Measurements from ENCODE around the gene EFEMP2.

Gene EFEMP2

DNA sequence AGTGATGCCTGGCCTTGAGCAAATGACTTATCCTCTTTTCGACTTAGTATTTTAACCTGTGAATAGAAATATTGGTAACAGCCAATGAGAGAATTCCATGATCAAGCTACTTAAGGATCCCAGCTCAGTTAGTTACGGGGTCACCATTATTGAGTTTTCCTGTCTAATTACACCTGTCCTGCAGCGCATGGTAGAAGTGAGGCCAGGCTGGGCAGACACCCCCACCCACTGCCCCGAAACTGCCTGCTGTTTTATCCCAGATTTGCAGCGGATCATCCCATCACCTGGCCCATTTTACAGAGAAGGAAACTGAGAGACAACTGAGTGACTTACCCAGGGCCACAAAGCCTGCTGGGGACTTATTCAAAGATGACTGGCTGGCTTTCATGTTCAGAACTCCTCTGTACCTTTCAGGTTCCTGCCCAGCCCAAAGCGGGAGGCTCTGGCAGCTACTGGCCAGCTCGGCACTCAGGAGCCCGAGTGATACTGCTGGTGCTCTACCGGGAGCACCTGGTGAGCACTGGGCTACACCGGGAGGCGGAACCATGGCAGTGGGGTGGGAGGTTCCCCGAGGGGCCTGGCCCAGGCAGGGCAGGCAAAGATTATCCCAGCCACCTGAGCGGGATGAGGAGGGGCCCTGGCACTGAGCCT, 10.9 kb downstream of the EFEMP2 start:
- no peak for TF ChIP-seq Cebpa-rat (IDR thresholded peaks at IDR 0.05)
- peak overlapping the region; percentile 91 for H3K4me3 ChIP-seq
- no peaks in the 10 kb centered on the region for H3K9me3 ChIP-seq
- peaks cover 66% of the 10 kb centered on the region for H4K20me1 ChIP-seq
- peak overlapping the region; percentile 86; the same call in 1 of the 2 replicates for H3K27ac ChIP-seq
- H3K27me3 ChIP-seq: no peaks in the 10 kb centered on the region
- H3K36me3 ChIP-seq: peaks cover 53% of the 10 kb centered on the region
- H3K4me1 ChIP-seq: peaks cover 28% of the 10 kb centered on the region
- H3K9ac ChIP-seq: peak overlapping the region; percentile 96
- peak overlapping the region; percentile 89 for H3K4me2 ChIP-seq

DNA sequence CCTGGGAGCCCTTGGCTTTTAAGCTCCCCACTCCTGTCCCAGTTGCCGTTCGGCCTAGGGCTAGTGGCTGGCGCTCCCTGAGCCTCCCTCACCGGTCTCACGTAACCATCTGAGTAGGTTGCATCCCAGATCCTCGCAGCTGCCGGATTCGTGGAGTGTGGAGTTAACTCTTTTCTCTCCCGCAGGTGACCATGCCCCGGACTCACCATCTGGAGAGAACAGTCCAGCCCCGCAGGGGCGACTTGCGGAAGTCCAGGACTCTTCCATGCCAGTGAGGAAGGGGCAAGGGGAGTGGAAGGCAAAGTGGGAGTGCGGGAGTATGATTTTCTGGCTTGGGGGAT, 11.5 kb downstream of the EFEMP2 start:
- peak overlapping the region; percentile 89 for H3K4me2 ChIP-seq
- H3K9ac ChIP-seq: peak overlapping the region; percentile 96
- H3K4me1 ChIP-seq: peaks cover 33% of the 10 kb centered on the region
- peaks cover 53% of the 10 kb centered on the region for H3K36me3 ChIP-seq
- H4K20me1 ChIP-seq: peaks cover 66% of the 10 kb centered on the region
- no peaks in the 10 kb centered on the region for H3K9me3 ChIP-seq
- peak overlapping the region; percentile 91 for H3K4me3 ChIP-seq
- H3K27ac ChIP-seq: peak overlapping the region; percentile 86
- H3K27me3 ChIP-seq: no peaks in the 10 kb centered on the region
- TF ChIP-seq Cebpa-rat (IDR thresholded peaks at IDR 0.05): no peak

DNA sequence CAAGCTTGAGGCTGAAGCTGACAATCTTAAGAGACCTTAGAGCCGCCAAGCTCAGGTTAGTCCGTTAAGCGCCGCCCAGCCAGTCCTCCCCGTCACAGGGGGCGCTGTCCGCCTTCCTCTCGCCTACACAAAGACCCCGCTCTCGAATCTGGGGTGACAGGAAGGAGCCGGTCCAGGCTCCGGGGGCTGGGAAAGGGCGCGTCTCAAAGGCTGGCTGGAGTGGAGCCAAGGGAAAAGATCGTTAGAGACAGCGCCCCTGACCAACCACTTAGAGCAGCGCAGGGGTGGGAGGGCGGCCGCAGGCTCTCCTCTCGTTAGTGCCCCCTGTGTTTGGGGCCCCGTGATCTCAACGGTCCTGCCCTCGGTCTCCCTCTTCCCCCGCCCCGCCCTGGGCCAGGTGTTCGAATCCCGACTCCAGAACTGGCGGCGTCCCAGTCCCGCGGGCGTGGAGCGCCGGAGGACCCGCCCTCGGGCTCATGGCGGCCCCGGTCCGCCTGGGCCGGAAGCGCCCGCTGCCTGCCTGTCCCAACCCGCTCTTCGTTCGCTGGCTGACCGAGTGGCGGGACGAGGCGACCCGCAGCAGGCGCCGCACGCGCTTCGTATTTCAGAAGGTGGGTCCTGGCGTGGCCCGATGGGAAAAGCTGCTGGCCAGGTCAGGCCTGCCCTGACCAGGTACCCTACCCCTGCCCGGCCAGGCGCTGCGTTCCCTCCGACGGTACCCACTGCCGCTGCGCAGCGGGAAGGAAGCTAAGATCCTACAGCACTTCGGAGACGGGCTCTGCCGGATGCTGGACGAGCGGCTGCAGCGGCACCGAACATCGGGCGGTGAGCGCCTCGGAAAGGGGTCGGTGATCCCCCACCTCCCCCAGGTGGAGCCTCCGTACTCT, 12.1 kb downstream of the EFEMP2 start, which contains the start of gene MUS81:
Gene MUS81 (plus strand): TSS at position 156 of the 887 bp plus-strand sequence. CDS start 321 bp downstream, at position 477.
- H3K27me3 ChIP-seq: no peaks in the 10 kb centered on the region
- peaks cover 66% of the 10 kb centered on the region for H4K20me1 ChIP-seq
- peak within 1 kb of the TSS; percentile 96 for H3K9ac ChIP-seq
- no peak for TF ChIP-seq Cebpa-rat (IDR thresholded peaks at IDR 0.05)
- H3K27ac ChIP-seq: peak within 1 kb of the TSS; percentile 86
- H3K4me2 ChIP-seq: peak within 1 kb of the TSS; percentile 89
- peaks cover 39% of the 10 kb centered on the region for H3K4me1 ChIP-seq
- H3K9me3 ChIP-seq: no peaks in the 10 kb centered on the region
- H3K36me3 ChIP-seq: peaks cover 53% of the 10 kb centered on the region
- peak within 1 kb of the TSS; percentile 91 for H3K4me3 ChIP-seq

GRCh38 chr11:65859812-65860277, 12.8 kb downstream of the EFEMP2 start:
- peaks cover 66% of the 10 kb centered on the region for H4K20me1 ChIP-seq
- H3K9me3 ChIP-seq: no peaks in the 10 kb centered on the region
- peak overlapping the region; percentile 86 for H3K27ac ChIP-seq
- peak overlapping the region; percentile 96 for H3K9ac ChIP-seq
- peaks cover 46% of the 10 kb centered on the region for H3K4me1 ChIP-seq
- no peak for TF ChIP-seq Cebpa-rat (IDR thresholded peaks at IDR 0.05)
- H3K27me3 ChIP-seq: no peaks in the 10 kb centered on the region
- H3K36me3 ChIP-seq: peaks cover 53% of the 10 kb centered on the region
- H3K4me3 ChIP-seq: peak overlapping the region; percentile 91
- peak overlapping the region; percentile 89 for H3K4me2 ChIP-seq

DNA sequence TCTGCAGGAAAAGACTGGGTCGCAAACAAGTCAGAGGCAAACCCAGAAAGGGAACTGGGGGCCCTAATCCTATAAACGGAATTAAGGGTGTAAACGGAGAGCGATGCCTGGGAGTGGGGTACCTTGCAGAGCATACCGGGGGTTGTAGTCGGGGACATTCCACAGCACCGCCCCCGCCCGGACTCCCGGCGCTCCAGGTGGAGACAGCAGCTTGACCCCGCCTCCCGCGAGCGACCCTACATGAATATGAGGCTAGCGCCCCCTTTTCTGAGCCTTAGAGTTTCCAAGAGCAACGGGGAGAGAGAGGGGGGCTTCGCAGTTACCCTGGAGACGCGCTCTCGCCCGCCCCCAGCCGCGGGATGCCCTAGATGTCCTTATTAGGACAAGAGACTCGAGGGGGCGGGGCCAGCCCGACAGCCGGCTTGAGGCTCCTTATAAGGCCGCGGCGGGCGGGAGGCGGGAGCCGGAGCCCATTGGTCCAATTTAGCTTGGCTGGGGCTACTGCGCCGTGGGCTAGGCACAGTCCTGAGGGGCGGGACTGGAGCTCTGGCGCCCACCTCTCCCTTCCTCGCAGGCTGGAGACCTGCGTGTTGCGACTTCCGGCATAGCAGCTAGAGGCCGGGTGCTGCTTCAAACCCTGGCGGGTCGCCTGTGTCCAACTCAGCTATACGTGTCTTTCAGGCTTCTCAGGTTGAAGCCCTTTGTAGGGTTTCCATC, 13.3 kb downstream of the EFEMP2 start:
- Histone ChIP-seq H3K27me3 (no peaks in the 10 kb centered on the region), H3K9ac (peak overlapping the region; percentile 96), H4K20me1 (peaks cover 66% of the 10 kb centered on the region), H3K4me3 (peak overlapping the region; percentile 91), H3K9me3 (no peaks in the 10 kb centered on the region), H3K36me3 (peaks cover 53% of the 10 kb centered on the region), H3K27ac (peak overlapping the region; percentile 86), H3K4me2 (peak overlapping the region; percentile 89), H3K4me1 (peaks cover 48% of the 10 kb centered on the region)
- no peak for TF ChIP-seq Cebpa-rat (IDR thresholded peaks at IDR 0.05)

- no peak for TF ChIP-seq Cebpa-rat (IDR thresholded peaks at IDR 0.05)
- H3K9ac ChIP-seq: peak overlapping the region; percentile 96
- H3K4me1 ChIP-seq: peaks cover 48% of the 10 kb centered on the region
- H3K4me2 ChIP-seq: peak overlapping the region; percentile 89
- H3K4me3 ChIP-seq: peak overlapping the region; percentile 91
- H4K20me1 ChIP-seq: peaks cover 66% of the 10 kb centered on the region
- peaks cover 53% of the 10 kb centered on the region for H3K36me3 ChIP-seq
- no peaks in the 10 kb centered on the region for H3K9me3 ChIP-seq
- no peaks in the 10 kb centered on the region for H3K27me3 ChIP-seq
- peak overlapping the region; percentile 86 for H3K27ac ChIP-seq
These were observed 13.9 kb downstream of the EFEMP2 start for GRCh38 chr11:65858681-65859087.

DNA sequence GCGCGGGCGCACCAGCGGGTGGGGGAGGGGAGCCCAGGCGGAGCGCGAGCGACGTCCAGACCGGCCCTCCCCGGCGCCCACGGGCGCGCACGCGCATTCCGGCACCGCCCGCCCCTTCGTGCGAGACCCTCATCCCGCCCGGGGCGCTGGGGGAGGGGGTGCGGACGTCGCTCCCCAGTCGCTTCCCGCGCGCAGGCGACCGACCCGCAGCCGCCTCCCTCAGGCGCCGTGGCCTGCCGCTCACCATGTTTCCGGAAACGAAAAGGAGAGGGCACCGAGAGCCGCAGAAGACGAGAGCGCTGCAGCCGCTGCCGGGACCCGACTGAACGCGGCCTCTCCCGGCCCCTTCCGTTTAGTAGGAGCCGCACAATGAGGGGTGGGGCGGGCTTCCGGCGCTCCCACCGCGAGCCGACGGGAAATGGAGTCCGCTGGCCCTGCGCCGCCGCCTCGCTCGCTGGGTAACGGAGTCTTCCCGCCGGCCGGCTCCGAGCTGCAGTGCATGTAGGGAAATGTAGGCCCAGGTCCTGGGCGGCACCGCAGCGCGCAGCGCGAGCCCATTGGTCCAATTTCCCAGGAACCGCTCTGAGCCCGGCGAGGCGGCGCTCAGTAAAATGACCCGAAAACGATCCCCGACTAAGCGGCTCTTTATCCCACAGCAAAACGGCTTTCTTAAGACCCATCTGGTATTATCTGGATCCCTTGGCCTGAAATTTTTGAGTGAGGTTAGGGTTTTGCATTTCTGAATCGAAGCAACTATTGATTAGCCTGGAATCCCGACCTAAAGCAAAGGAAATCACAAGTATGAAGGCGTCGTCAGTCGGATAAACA, 14.5 kb downstream of the EFEMP2 start, which contains the start of gene CFL1:
Gene CFL1 (minus strand): TSS at position 328 of the 828 bp plus-strand sequence. CDS start 81 bp downstream, at position 247.
- H3K9ac ChIP-seq: peak within 1 kb of the TSS; percentile 96
- H3K27ac ChIP-seq: peak within 1 kb of the TSS; percentile 95
- H3K4me2 ChIP-seq: peak within 1 kb of the TSS; percentile 89
- H3K4me3 ChIP-seq: peak within 1 kb of the TSS; percentile 91
- TF ChIP-seq Cebpa-rat (IDR thresholded peaks at IDR 0.05): no peak
- peaks cover 53% of the 10 kb centered on the region for H3K36me3 ChIP-seq
- no peaks in the 10 kb centered on the region for H3K9me3 ChIP-seq
- H4K20me1 ChIP-seq: peaks cover 66% of the 10 kb centered on the region
- no peaks in the 10 kb centered on the region for H3K27me3 ChIP-seq
- peaks cover 48% of the 10 kb centered on the region for H3K4me1 ChIP-seq

- no peak for TF ChIP-seq Cebpa-rat (IDR thresholded peaks at IDR 0.05)
- Histone ChIP-seq H3K9me3 (peaks cover 1% of the 10 kb centered on the region; the same call in 1 of the 2 replicates), H4K20me1 (peaks cover 70% of the 10 kb centered on the region), H3K27ac (peak overlapping the region; percentile 95), H3K9ac (peak overlapping the region; percentile 96), H3K4me1 (peaks cover 48% of the 10 kb centered on the region), H3K4me2 (peak overlapping the region; percentile 84), H3K36me3 (peaks cover 53% of the 10 kb centered on the region), H3K27me3 (no peaks in the 10 kb centered on the region), H3K4me3 (peak overlapping the region; percentile 91)
These were observed 15.1 kb downstream of the EFEMP2 start for GRCh38 chr11:65857500-65857852.
